H1 (cell line): ENCODE results near the gene VASP. TPM values are rescaled to one million over a fixed set of nuclear protein-coding genes. Genes with fewer than 3 reads are reported as not detected.

Experiments
- CHD1 ChIP-seq: IDR thresholded peaks from 2 replicates; pipeline ENCODE4 v1.6.1; 2012; ENCODE audit warnings: low read depth, low read length, improper control_type of control experiment
- SUZ12 ChIP-seq: fragments of 200-600 bp; sonication (generic); IDR thresholded peaks from 2 replicates; pipeline ENCODE4 v1.6.1; 2012; ENCODE audit warnings: mild to moderate bottlenecking, inconsistent platforms, low read length, moderate library complexity, mixed read lengths
- TAF1 ChIP-seq: IDR thresholded peaks from 2 replicates; pipeline ENCODE4 v1.6.1; 2011; ENCODE audit warnings: mild to moderate bottlenecking, low read depth, low read length
- YY1 ChIP-seq: IDR thresholded peaks from 2 replicates; pipeline ENCODE4 v1.6.1; 2011; ENCODE audit warnings: low read depth, mild to moderate bottlenecking, low read length
- polyA plus RNA-seq, 7 experiments: library from polyadenylated mRNA; depleted of rRNA in 3 of 7; stranded (reverse) in 5 of 7; unstranded in 2 of 7; fragments of >200 nt in 5 of 7; fragments of 200-250 nt in 2 of 7; gene quantifications; 1 replicate in 5 of 7; 2 replicates in 1 of 7; 4 replicates in 1 of 7; pipeline versions ENCODE4 v1.2.1 to v1.2.3, GENCODE V29; 2011 to 2013; ENCODE audit warnings: missing spikeins in 2 of 7, mixed read lengths in 2 of 7
- total RNA-seq: library from RNA; stranded (reverse); fragmentation: NEBNext Ultra II Directional; extraction: Animal tissue kit (Norgen Biotek cat#: 25700); gene quantifications from 2 replicates; pipeline ENCODE4 v1.2.1, GENCODE V29; 2021
- TF ChIP-seq, protein P1 (sequence below): IDR thresholded peaks from 2 replicates; pipeline ENCODE4 v1.6.1; 2012; ENCODE audit warnings: low read length, inconsistent platforms
- TF ChIP-seq, protein P2 (sequence below): IDR thresholded peaks from 2 replicates; pipeline ENCODE4 v1.6.1; 2012; ENCODE audit warnings: inconsistent platforms
- TF ChIP-seq, protein P3 (sequence below), 3 experiments: IDR thresholded peaks; 1 replicate in 2 of 3; 2 replicates in 1 of 3; pipeline versions ENCODE4 v1.5.1 to v1.6.1; 2011; ENCODE audit warnings: low read length in 3 of 3, mild to moderate bottlenecking in 3 of 3, inconsistent platforms in 2 of 3, low read depth in 1 of 3, moderate library complexity in 1 of 3; ENCODE audit not compliant: insufficient read depth in 1 of 3; ENCODE audit errors: control extremely low read depth in 1 of 3

The VASP gene
- total and polyA plus RNA-seq, 2 of the 8 experiments (the other 6 are each of a cell fraction or from before 2014, with no cell fraction given), result 89.7 to 135 TPM

DNA sequence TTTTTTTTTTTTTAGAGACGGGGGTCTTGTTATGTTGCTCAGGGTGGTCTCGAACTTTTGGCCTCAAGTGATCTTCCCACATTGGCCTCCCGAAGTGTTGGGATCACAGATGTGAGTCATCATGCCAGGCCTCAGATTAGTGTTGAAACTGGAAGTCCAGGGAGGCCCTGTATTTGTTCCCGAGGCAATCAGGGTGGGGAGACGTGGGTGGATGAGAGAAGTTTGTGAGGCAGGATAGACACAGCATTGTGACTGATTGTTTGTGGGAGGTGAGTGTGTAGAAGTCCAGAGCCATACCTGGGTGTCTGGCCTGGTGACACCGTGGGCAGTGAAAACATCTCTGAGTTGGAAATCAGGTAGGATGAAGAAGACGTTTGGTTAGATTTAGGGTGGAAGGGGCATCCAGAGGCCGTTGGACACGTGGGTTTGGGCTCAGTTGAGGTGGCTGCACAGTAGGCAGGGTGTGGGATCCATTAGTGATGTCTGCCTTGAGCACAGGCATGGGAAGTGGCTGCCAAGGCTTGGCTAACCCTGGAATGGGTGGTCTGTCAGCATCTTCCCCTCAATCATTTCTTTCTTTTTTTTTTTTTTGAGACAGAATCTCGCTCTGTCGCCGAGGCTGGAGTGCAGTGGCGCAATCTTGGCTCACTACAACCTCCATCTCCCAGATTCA, 22.9 kb upstream of the VASP start (continued):
- TF ChIP-seq, protein P1, sequence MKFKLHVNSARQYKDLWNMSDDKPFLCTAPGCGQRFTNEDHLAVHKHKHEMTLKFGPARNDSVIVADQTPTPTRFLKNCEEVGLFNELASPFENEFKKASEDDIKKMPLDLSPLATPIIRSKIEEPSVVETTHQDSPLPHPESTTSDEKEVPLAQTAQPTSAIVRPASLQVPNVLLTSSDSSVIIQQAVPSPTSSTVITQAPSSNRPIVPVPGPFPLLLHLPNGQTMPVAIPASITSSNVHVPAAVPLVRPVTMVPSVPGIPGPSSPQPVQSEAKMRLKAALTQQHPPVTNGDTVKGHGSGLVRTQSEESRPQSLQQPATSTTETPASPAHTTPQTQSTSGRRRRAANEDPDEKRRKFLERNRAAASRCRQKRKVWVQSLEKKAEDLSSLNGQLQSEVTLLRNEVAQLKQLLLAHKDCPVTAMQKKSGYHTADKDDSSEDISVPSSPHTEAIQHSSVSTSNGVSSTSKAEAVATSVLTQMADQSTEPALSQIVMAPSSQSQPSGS, result no peak
- TF ChIP-seq YY1 (no peak), SUZ12 (no peak), TAF1 (no peak), CHD1 (no peak)
- TF ChIP-seq, protein P2, sequence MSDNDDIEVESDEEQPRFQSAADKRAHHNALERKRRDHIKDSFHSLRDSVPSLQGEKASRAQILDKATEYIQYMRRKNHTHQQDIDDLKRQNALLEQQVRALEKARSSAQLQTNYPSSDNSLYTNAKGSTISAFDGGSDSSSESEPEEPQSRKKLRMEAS, result no peak
- TF ChIP-seq, protein P3, sequence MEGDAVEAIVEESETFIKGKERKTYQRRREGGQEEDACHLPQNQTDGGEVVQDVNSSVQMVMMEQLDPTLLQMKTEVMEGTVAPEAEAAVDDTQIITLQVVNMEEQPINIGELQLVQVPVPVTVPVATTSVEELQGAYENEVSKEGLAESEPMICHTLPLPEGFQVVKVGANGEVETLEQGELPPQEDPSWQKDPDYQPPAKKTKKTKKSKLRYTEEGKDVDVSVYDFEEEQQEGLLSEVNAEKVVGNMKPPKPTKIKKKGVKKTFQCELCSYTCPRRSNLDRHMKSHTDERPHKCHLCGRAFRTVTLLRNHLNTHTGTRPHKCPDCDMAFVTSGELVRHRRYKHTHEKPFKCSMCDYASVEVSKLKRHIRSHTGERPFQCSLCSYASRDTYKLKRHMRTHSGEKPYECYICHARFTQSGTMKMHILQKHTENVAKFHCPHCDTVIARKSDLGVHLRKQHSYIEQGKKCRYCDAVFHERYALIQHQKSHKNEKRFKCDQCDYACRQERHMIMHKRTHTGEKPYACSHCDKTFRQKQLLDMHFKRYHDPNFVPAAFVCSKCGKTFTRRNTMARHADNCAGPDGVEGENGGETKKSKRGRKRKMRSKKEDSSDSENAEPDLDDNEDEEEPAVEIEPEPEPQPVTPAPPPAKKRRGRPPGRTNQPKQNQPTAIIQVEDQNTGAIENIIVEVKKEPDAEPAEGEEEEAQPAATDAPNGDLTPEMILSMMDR (IDR thresholded peaks at IDR 0.05; ENCODE audit: control extremely low read depth in 1 of 3, insufficient read depth in 1 of 3, low read depth in 1 of 3, low read length in 3 of 3), result no peak
